ENCODE data around the gene ATP2B2.
"Not testable (repeated sequence)": the region's sequence is repeated elsewhere in the genome, so short reads cannot be mapped to it uniquely, and the experiment has no call there.

Gene ATP2B2

GRCh38 chr3:10303105-10303504 lies 202.3 kb downstream of the ATP2B2 start:
- TF ChIP-seq CTCF (IDR thresholded peaks at IDR 0.05; ENCODE audit: low read depth, low read length, missing control alignments) = no peak
- no peak for DNase-seq (ENCODE audit: low read depth)

GRCh38 chr3:10300087-10300486 lies 205.3 kb downstream of the ATP2B2 start:
- DNase-seq (ENCODE audit: low read depth) = no peak
- H3K4me3 ChIP-seq (ENCODE audit: low read depth, low read length) = no peak overlapping the region
- no peak for TF ChIP-seq CTCF (IDR thresholded peaks at IDR 0.05; ENCODE audit: low read depth, low read length, missing control alignments)

More at GRCh38 chr3:10303105-10303504, 202.3 kb downstream of the ATP2B2 start:
- no peak overlapping the region for H3K4me3 ChIP-seq (ENCODE audit: low read depth, low read length)

DNA sequence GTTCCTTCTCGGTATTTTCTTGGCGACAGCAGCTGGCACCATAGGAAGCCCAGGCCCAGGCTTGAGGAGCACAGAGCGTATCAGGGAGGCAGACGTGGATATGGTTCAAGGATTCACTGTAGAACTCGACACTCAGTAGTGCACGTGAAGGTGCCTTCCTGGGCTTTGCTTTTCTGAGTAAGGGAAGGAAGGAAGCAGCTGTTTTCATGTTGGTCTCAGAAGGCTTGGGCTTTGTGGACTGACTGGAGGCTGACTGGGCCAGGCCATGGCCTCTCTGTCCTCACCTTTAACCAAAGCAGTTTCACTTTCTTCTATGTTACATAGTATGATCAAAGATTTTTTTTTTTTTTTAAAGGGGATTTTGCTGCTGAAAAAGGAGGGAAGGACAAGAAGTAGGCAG lies 205.7 kb downstream of the ATP2B2 start:
- no peak for TF ChIP-seq CTCF (IDR thresholded peaks at IDR 0.05; ENCODE audit: low read depth, low read length, missing control alignments)
- H3K4me3 ChIP-seq (ENCODE audit: low read depth, low read length) = no peak overlapping the region
- DNase-seq (ENCODE audit: low read depth) = no peak

DNA sequence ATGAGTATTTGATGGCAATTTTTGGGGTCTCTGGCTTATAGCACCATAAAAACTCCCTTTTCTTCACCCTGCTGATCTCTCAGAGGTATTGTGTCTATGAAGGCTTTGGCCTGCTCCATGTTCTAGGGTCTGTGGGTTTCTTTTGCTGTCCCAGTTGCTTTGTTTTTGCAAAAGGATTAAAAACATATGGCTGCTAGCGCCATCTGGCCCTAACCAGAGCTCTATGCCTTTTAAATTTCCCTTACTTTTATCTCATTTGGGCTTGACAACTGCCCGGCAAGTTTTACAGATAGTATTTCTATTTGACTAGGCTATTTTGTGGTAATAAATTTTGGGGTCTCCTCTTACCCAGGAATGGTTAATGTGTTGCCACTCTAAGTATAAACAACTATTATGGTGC lies 206.2 kb downstream of the ATP2B2 start:
- no peak for DNase-seq (ENCODE audit: low read depth)
- no peak for TF ChIP-seq CTCF (IDR thresholded peaks at IDR 0.05; ENCODE audit: low read depth, low read length, missing control alignments)
- no peak overlapping the region for H3K4me3 ChIP-seq (ENCODE audit: low read depth, low read length)

- not testable (repeated sequence) for H3K4me3 ChIP-seq (ENCODE audit: low read depth, low read length); DNase-seq (ENCODE audit: low read depth)
These were observed 207.3 kb downstream of the ATP2B2 start for GRCh38 chr3:10298064-10298463.

GRCh38 chr3:10294030-10294586 lies 211.3 kb downstream of the ATP2B2 start:
- no peak for DNase-seq (ENCODE audit: low read depth)
- H3K4me3 ChIP-seq (ENCODE audit: low read depth, low read length) = no peak overlapping the region
- no peak for TF ChIP-seq CTCF (IDR thresholded peaks at IDR 0.05; ENCODE audit: low read depth, low read length, missing control alignments)

- no peak within 1 kb of the TSS; the same call in 1 of the 2 replicates for H3K4me3 ChIP-seq (ENCODE audit: low read depth, low read length)
These were observed 212.6 kb downstream of the ATP2B2 start, which contains the start of gene GHRL for GRCh38 chr3:10292505-10293419. Gene GHRL, minus strand, starts transcription at chr3:10292947. Its CDS starts 2,767 bp downstream, at chr3:10290180.

More at GRCh38 chr3:10292505-10293419, 212.6 kb downstream of the ATP2B2 start, which contains the start of gene GHRL:
- no peak for TF ChIP-seq CTCF (IDR thresholded peaks at IDR 0.05; ENCODE audit: low read depth, low read length, missing control alignments)
- no peak for DNase-seq (ENCODE audit: low read depth)
